KOPT-K1 (cell line): Measurements from ENCODE around the gene ZNF398.
"Not testable (repeated sequence)": the region's sequence is repeated elsewhere in the genome, so short reads cannot be mapped to it uniquely, and the experiment has no call there.

Experiments
- H3K27ac ChIP-seq: fragments of 200-600 bp; sonication (generic); 2 replicates; pipeline ENCODE4 v1.5.1; 2016; ENCODE audit warnings: antibody characterized with exemption, mild to moderate bottlenecking, low read depth, low read length; ENCODE audit not compliant: poor library complexity, severe bottlenecking
- H3K36me3 ChIP-seq: fragments of 200-600 bp; sonication (generic); 2 replicates; pipeline ENCODE4 v1.5.1; 2017; ENCODE audit warnings: antibody characterized with exemption, mild to moderate bottlenecking, low read length, moderate library complexity; ENCODE audit not compliant: insufficient read depth
- H3K9me3 ChIP-seq: fragments of 200-600 bp; sonication (generic); 2 replicates; pipeline ENCODE4 v1.5.1; 2017; ENCODE audit warnings: antibody characterized with exemption, low read length, mild to moderate bottlenecking; ENCODE audit not compliant: insufficient read depth, poor library complexity, severe bottlenecking

Gene ZNF398

DNA sequence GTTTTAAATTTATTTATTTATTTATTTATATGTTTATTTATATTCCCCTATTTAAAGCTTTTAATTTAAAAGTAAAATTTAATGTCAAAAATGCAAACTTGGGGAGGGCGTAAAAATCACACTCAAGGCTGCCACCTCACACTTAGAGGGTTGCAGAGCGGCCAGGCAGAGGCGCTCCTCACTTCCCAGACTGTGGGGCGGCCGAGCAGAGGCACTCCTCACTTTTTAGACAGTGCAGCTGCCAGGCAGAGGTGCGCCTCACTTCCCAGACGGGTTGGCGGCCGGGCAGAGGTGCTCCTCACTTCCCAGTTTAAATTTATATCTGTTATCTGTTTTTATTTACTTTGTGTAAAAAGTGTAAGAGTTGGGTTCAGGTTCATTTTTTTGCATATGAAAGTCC is 11.1 kb upstream of the ZNF398 start:
- H3K36me3 ChIP-seq, result peaks cover 49% of the 10 kb centered on the region
- H3K27ac ChIP-seq, result no peak overlapping the region
- peaks cover 4% of the 10 kb centered on the region for H3K9me3 ChIP-seq

- H3K27ac ChIP-seq, result no peak overlapping the region
- no peaks in the 10 kb centered on the region for H3K9me3 ChIP-seq
- peaks cover 11% of the 10 kb centered on the region; the same call in 1 of the 2 replicates for H3K36me3 ChIP-seq
Observed at GRCh38 chr7:149140831-149141230, 6.4 kb upstream of the ZNF398 start.

DNA sequence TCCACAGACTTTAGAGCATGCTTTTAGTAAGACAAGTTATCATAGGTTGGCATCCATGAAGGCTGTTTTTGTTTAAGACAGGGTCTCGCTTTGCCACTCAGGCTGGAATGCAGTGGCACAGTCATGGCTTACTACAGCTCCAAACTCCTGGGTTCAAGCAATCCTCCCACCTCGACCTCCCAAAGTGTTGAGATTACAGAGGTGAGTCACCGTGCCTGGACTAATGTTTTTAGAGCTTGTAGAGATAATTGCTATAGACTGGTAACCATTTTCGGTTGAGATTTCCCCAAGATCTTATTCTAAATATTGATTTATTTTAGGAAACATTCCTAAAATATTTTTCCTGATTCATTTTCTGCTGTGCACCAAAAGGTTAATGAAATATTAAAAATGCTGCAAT is 5.4 kb upstream of the ZNF398 start:
- Histone ChIP-seq H3K9me3 (no peaks in the 10 kb centered on the region), H3K36me3 (peaks cover 10% of the 10 kb centered on the region; the same call in 1 of the 2 replicates), H3K27ac (no peak overlapping the region)

DNA sequence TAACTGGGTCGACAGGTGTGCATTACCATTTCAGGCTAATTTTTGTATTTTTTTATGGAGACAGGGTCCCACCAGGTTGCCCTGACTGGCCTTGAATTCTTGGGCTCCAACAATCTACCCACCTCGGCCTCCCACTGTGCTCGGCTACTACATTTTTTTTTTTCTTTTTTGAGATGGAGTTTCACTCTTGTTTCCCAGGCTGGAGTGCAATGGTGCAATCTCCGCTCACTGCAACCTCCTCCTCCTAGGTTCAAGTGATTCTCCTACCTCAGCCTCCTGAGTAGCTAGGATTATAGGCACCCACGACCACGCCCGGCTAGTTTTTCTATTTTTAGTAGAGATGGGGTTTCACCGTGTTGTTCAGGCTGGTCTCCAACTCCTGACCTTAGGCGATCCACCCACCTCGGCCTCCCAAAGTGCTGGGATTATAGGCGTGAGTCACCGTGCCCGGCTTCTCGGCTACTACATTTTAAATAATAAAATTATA is 2.8 kb upstream of the ZNF398 start:
- not testable (repeated sequence) for H3K36me3 ChIP-seq, H3K9me3 ChIP-seq, H3K27ac ChIP-seq

GRCh38 chr7:149145031-149145845 is 2.0 kb upstream of the ZNF398 start:
- Histone ChIP-seq H3K36me3 (no peaks in the 10 kb centered on the region), H3K9me3 (no peaks in the 10 kb centered on the region), H3K27ac (peak overlapping the region; percentile 0)

GRCh38 chr7:149147752-149148653 is 750 bp downstream of the ZNF398 start:
- Histone ChIP-seq H3K36me3 (peaks cover 5% of the 10 kb centered on the region; the same call in 1 of the 2 replicates), H3K27ac (peak overlapping the region; percentile 83), H3K9me3 (no peaks in the 10 kb centered on the region)

DNA sequence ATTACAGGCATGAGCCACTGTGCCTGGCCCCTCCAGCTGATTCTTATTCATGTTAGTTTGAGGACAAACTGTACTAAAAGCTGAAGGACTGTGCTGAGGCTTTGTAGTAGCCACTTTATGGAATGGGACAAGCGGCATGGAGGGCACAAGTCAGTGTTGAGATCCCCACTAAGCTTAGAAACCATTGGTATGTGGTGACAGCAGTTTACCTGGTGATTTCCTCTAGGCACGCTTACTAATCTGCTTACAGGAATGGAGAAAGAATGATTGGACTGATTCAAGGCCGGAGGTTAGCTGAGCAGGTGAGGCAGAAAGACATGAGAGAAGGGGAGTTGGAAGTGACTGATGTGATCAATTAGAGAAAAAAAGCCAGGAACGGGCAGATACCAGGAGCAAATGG is 3.7 kb downstream of the ZNF398 start:
- Histone ChIP-seq H3K9me3 (no peaks in the 10 kb centered on the region), H3K27ac (no peak overlapping the region), H3K36me3 (peaks cover 31% of the 10 kb centered on the region)

GRCh38 chr7:149153346-149153745 is 6.1 kb downstream of the ZNF398 start:
- no peak overlapping the region for H3K27ac ChIP-seq
- H3K36me3 ChIP-seq, result peaks cover 54% of the 10 kb centered on the region
- no peaks in the 10 kb centered on the region for H3K9me3 ChIP-seq

GRCh38 chr7:149154056-149154455 is 6.8 kb downstream of the ZNF398 start:
- Histone ChIP-seq H3K9me3 (no peaks in the 10 kb centered on the region), H3K27ac (no peak overlapping the region), H3K36me3 (peaks cover 55% of the 10 kb centered on the region)

GRCh38 chr7:149156898-149157297 is 9.6 kb downstream of the ZNF398 start:
- Histone ChIP-seq H3K27ac (no peak overlapping the region), H3K36me3 (peaks cover 79% of the 10 kb centered on the region), H3K9me3 (no peaks in the 10 kb centered on the region)

DNA sequence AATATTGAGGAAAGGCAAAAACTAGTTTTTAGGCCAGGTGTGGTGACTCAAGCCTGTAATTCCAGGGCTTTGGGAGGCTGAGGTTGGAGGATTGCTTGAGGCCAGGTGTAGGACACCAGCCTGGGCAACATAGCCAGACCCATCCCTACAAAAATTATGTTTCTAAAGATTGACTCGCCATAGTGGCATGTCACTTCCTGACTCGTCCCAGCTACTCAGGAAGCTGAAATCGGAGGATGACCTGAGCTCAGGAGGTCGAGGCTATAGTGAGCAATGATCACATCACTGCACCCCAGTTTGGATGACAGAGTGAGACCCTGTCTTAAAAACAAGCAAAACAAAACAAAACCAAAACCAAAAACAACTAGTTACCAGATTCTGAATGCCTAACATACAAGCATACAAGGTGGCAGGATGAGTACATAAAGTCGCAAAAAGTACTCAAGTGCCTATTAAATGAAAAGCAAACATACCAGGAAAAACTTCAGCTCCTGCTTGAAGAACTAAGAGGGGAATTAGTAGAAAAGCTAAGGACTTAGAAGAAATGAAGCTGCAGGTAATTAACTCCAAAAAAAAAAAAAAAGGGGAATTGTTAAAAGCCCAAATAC is 14.1 kb downstream of the ZNF398 start:
- Histone ChIP-seq H3K9me3 (no peaks in the 10 kb centered on the region), H3K27ac (no peak overlapping the region), H3K36me3 (peaks cover 83% of the 10 kb centered on the region)

GRCh38 chr7:149166142-149166541 is 18.9 kb downstream of the ZNF398 start:
- Histone ChIP-seq H3K27ac (no peak overlapping the region), H3K9me3 (no peaks in the 10 kb centered on the region), H3K36me3 (peaks cover 90% of the 10 kb centered on the region)

DNA sequence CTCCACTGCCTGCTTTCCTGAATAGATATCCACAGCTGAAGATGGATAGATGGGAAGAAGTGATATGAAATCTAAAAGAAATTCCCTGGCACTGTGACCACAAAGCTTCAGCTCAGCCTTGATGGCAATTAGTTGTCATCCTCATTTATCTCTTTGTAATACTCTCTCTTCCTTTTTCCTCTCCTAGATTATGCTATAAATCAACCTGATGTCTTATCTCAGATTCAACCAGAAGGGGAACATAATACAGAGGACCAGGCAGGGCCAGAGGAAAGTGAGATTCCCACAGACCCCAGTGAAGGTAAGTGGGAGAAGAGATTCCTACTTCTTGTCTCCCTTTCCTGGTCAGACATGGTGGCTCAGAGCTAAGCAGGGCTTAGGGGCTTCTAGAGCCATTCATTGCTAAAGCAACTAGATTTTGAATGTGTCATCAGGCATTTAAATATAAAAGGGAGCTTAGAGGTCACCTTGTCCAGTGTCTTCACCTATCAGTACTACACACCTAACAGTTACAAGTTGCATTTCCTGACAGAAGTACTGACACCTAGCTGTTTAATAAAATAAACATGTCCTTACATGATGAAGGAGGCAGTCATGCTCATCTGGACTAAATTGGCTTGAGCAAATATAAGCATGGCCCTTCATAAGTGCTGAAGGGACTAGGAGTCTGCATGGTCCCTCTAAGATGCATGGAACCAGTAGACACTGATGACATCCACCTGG is 19.5 kb downstream of the ZNF398 start:
- no peaks in the 10 kb centered on the region for H3K9me3 ChIP-seq
- H3K27ac ChIP-seq, result no peak overlapping the region
- peaks cover 91% of the 10 kb centered on the region for H3K36me3 ChIP-seq

DNA sequence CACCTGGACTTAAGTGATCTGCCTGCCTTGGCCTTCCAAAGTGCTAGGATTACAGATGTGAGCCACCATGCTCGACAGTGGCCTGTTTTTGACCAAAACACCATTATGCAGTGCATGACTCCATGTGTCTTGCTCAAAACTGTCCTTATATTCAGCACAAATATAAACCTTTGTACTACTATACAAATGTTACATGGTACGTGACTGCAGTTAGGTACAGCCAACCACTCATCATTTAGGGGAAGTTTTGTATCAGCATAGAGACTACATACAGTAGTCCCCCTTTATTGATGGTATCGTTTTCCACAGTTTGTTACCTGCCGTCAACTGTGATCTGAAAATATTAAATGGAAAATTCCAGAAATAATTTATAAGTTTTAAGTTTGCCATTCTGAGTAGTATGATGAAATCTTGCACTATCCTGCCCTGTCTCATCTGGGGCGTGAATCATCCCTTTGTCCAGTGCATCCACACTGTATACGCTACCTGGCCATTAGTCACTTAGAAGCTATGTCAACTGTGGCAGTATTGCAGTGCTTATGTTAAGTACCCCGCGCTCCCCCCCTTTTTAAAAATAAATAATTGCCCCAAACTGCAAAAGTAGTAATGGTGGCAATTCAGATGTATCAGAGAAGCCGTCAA is 24.8 kb downstream of the ZNF398 start:
- peaks cover 93% of the 10 kb centered on the region for H3K36me3 ChIP-seq
- H3K27ac ChIP-seq, result no peak overlapping the region
- H3K9me3 ChIP-seq, result no peaks in the 10 kb centered on the region
